Activated CD8-positive, alpha-beta T cell treated with anti-CD3 and anti-CD28 coated beads for 36 hours (primary cell): ENCODE measurements around the gene CSRP2. TPM values are rescaled to one million over a fixed set of nuclear protein-coding genes. Genes with fewer than 3 reads are reported as not detected.

ENCODE experiments used
- ATAC-seq: fragments of 200-7000 bp; cut with Tn5 transposase; one replicate; pipeline ENCODE4 v1.10.0; 2021; ENCODE audit warnings: mild to moderate bottlenecking, moderate library complexity
- CTCF ChIA-PET: fragments of 350-600 bp; sonication (Branson Sonifier 250); formaldehyde crosslinking; loops from one replicate; lab custom pipeline; 2021; ENCODE audit warnings: antibody characterized with exemption; lab: Charles Lee
- POLR2A ChIA-PET: fragments of 350-600 bp; sonication (Branson Sonifier 250); formaldehyde crosslinking; loops from one replicate; lab custom pipeline; 2021; ENCODE audit warnings: antibody characterized with exemption; lab: Charles Lee
- DNase-seq: peaks from one replicate; pipeline ENCODE4 v3.0.0-alpha.2; 2020
- H3K27ac Mint-ChIP-seq: one replicate; pipeline ENCODE4 v1.8.0; 2021; ENCODE audit warnings: mild to moderate bottlenecking, mixed read lengths
- H3K27me3 Mint-ChIP-seq: one replicate; pipeline ENCODE4 v1.8.0; 2021; ENCODE audit warnings: mixed read lengths
- H3K36me3 Mint-ChIP-seq: one replicate; pipeline ENCODE4 v1.8.0; 2021; ENCODE audit warnings: low read depth, mixed read lengths
- H3K4me1 Mint-ChIP-seq: one replicate; pipeline ENCODE4 v1.8.0; 2021; ENCODE audit warnings: low read depth, mixed read lengths
- H3K4me3 Mint-ChIP-seq: one replicate; pipeline ENCODE4 v1.8.0; 2021; ENCODE audit warnings: mild to moderate bottlenecking, moderate library complexity, mixed read lengths
- H3K9me3 Mint-ChIP-seq: one replicate; pipeline ENCODE4 v1.8.0; 2021; ENCODE audit warnings: mixed read lengths
- intact Hi-C: fragments of 100-400 bp; cut with micrococcal nuclease; formaldehyde crosslinking; loops from one replicate; pipeline ENCODE4 v1.10.0; 2022
- total RNA-seq, 2 experiments: library from RNA; stranded (reverse); gene quantifications; one replicate each; pipeline ENCODE4 v1.2.3, GENCODE V29; 2021
- TF ChIP-seq, protein P1 (sequence below): fragments of 200-600 bp; IDR thresholded peaks from one replicate; pipeline ENCODE4 v1.8.0; 2022; ENCODE audit warnings: antibody characterized with exemption, mild to moderate bottlenecking

Gene CSRP2
- total RNA-seq, 2 experiments from 2014 or later, result 1.2 to 1.8 TPM

DNA sequence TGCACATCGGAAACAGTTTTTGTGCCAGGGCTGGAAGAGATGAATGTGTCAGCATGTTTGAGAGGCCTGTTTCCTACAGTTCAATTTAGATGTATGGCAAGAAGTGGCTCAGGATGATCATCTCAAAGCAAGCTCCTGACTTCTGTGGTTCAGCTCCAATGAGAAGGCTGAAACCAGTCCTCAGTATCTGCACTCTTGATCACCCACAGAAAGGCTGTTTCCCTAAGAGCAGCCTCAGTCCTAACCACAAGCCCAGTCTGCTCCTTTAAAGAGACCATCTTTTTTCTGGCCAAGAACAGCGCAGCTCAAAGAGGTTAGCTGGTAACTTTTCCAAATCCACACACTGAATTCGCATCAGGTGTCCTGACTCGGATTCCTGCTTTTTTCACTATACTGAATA lies 19.2 kb downstream of the CSRP2 start:
- Mint-ChIP-seq H3K4me3 (no peak overlapping the region), H3K4me1 (no peaks in the 10 kb centered on the region)
- DNase-seq, result no peak

DNA sequence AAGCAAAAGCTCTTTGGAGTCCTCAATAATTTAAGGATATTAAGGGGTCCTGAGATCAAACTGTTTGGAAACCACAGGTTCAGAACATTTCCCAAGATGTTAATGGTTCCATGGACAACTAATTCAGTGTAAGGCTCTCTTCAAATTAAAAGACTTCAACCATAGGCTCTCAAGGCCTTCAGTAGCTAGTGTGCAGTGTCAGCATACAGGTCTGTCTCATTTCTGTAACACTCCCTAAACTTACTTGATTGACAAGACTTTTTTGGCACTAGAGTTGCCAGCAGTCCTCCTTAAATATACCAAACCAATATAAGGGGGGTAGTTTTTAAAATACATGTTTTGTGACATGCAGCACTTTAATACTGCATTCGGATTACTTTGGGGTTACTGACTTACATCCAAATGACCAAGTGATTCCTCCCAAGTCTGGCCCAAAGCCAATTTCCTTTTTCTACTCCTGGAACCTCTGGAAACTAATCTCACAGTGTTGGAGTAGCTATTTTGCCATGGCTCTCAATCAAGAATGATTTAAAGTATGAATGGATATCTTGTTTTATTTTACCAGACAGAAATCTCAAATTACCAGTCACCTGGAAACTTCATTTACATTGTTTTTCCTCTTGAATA lies 22.7 kb downstream of the CSRP2 start:
- no peak overlapping the region for H3K27ac Mint-ChIP-seq
- DNase-seq (no peak), ATAC-seq (no peak)
- peaks cover 9% of the 10 kb centered on the region for H3K9me3 Mint-ChIP-seq
- no peaks in the 10 kb centered on the region for H3K27me3 Mint-ChIP-seq
- no peaks in the 10 kb centered on the region for H3K4me1 Mint-ChIP-seq
- ChIA-PET CTCF (no interaction called here), POLR2A (no interaction called here)
- TF ChIP-seq, protein P1, sequence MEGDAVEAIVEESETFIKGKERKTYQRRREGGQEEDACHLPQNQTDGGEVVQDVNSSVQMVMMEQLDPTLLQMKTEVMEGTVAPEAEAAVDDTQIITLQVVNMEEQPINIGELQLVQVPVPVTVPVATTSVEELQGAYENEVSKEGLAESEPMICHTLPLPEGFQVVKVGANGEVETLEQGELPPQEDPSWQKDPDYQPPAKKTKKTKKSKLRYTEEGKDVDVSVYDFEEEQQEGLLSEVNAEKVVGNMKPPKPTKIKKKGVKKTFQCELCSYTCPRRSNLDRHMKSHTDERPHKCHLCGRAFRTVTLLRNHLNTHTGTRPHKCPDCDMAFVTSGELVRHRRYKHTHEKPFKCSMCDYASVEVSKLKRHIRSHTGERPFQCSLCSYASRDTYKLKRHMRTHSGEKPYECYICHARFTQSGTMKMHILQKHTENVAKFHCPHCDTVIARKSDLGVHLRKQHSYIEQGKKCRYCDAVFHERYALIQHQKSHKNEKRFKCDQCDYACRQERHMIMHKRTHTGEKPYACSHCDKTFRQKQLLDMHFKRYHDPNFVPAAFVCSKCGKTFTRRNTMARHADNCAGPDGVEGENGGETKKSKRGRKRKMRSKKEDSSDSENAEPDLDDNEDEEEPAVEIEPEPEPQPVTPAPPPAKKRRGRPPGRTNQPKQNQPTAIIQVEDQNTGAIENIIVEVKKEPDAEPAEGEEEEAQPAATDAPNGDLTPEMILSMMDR, result no peak
- H3K4me3 Mint-ChIP-seq, result no peak overlapping the region
- intact Hi-C loops, result no loop called here
- H3K36me3 Mint-ChIP-seq, result peaks cover 27% of the 10 kb centered on the region

More for the DNA sequence above, 19.2 kb downstream of the CSRP2 start:
- H3K27ac Mint-ChIP-seq, result no peak overlapping the region
- H3K9me3 Mint-ChIP-seq, result peaks cover 9% of the 10 kb centered on the region
- intact Hi-C loops, result no loop called here
- ChIA-PET CTCF (no interaction called here), POLR2A (no interaction called here)
- TF ChIP-seq, protein P1, result no peak
- H3K27me3 Mint-ChIP-seq, result peaks cover 2% of the 10 kb centered on the region
- peaks cover 10% of the 10 kb centered on the region for H3K36me3 Mint-ChIP-seq
- ATAC-seq, result no peak

DNA sequence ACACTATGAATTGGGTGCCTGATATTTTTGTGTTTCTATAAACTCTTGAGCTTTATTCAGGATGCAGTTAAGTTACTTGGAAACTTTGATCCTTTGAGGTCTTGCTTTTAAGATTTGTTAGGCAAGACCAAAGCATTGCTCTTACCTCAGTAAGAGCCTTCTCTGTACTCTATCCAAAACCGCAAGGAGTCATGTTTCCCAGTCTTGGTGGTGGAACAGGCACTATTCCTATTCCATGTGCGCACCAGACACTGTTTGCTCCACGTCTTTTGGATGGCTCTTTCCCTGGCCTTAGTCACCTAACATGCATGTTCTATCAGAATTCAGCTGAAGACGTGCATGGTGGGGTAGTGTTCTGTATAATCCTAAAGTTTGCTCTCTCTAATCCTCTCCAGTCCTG lies 23.5 kb downstream of the CSRP2 start:
- H3K9me3 Mint-ChIP-seq, result peaks cover 9% of the 10 kb centered on the region
- H3K27ac Mint-ChIP-seq, result no peak overlapping the region
- no peak for ATAC-seq
- CTCF ChIA-PET, result no interaction called here
- peaks cover 31% of the 10 kb centered on the region for H3K36me3 Mint-ChIP-seq
- POLR2A ChIA-PET, result no interaction called here
- no peak for DNase-seq
- TF ChIP-seq, protein P1, result no peak
- H3K27me3 Mint-ChIP-seq, result no peaks in the 10 kb centered on the region
- intact Hi-C loops, result no loop called here
- H3K4me1 Mint-ChIP-seq, result no peaks in the 10 kb centered on the region
- no peak overlapping the region for H3K4me3 Mint-ChIP-seq

DNA sequence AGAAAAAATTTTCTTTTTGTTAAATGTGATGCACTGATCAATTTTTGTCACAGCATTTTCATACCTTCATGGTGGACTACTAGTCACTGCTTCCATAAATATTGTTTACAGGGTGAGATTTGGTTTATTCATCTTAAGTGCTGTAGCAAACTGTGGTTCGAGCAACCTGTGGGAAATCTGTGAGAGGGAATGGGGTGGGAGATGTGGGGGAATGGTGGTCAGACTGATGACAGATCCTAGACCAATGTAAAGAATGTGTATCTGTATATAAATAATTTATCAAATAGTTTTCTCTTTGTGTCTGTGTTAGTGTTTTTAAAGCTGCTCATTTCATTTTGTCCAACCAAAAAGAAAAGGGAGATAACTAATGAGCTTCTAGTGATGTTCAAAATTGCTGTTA lies 26.7 kb downstream of the CSRP2 start:
- Mint-ChIP-seq H3K36me3 (peaks cover 35% of the 10 kb centered on the region), H3K9me3 (peaks cover 7% of the 10 kb centered on the region), H3K27ac (no peak overlapping the region), H3K27me3 (no peaks in the 10 kb centered on the region), H3K4me1 (no peaks in the 10 kb centered on the region), H3K4me3 (no peak overlapping the region)
- ChIA-PET CTCF (no interaction called here), POLR2A (no interaction called here)
- TF ChIP-seq, protein P1, result no peak
- intact Hi-C loops, result no loop called here
- no peak for ATAC-seq
- no peak for DNase-seq

DNA sequence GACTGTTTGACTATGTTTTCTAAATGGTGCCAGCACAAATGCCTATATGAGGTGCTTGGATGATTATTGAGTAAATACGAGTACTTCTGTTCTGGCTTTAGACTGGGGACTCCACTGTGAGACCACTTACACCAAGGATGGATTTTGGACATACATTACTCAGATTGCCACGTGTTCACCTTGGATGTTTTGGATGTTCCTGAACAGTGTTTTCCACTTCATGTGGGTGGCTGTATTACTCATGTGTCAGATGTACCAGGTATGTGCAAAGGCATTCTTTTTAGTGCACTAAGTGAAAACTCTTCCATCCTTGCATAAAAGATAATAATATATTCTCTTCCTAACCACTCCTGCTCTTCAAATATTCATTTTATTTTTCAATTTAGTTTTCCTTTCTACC lies 30.7 kb downstream of the CSRP2 start:
- no peak overlapping the region for H3K4me3 Mint-ChIP-seq
- intact Hi-C loops, result no loop called here
- no peaks in the 10 kb centered on the region for H3K4me1 Mint-ChIP-seq
- TF ChIP-seq, protein P1, result no peak
- ChIA-PET POLR2A (no interaction called here), CTCF (no interaction called here)
- H3K27ac Mint-ChIP-seq, result no peak overlapping the region
- H3K9me3 Mint-ChIP-seq, result no peaks in the 10 kb centered on the region
- ATAC-seq (no peak), DNase-seq (no peak)
- H3K27me3 Mint-ChIP-seq, result no peaks in the 10 kb centered on the region
- H3K36me3 Mint-ChIP-seq, result peaks cover 28% of the 10 kb centered on the region
